ENCODE results near the gene KCTD11.

KCTD11 gene

GRCh38 chr17:7389924-7390910 is 38.3 kb downstream of the KCTD11 start:
- no peak overlapping the region for H3K4me3 ChIP-seq (ENCODE audit: low read length)
- TF ChIP-seq ZNF274 (IDR thresholded peaks at IDR 0.05; ENCODE audit: low read depth, low read length), result no peak

DNA sequence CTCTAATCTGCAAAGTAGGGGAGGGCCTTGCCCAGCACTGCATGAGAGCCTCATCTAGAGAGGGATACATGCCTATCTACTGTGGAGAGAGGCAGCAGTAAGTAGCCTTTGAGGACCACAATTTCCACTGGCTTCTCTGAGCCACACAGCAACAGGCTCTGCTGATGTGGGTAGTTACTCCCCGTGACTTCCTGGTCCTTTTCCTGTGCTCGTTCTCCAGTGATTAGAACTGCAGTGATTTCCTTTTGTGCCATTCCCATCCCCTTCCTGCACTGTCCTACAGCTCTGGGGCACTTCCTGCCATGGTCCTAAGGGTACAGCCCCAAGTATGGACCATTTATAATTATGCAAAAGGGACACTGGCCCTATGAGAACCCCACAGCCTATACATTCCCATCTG is 39.3 kb downstream of the KCTD11 start:
- no peak overlapping the region for H3K4me3 ChIP-seq (ENCODE audit: low read length)
- TF ChIP-seq ZNF274 (IDR thresholded peaks at IDR 0.05; ENCODE audit: low read depth, low read length), result no peak

DNA sequence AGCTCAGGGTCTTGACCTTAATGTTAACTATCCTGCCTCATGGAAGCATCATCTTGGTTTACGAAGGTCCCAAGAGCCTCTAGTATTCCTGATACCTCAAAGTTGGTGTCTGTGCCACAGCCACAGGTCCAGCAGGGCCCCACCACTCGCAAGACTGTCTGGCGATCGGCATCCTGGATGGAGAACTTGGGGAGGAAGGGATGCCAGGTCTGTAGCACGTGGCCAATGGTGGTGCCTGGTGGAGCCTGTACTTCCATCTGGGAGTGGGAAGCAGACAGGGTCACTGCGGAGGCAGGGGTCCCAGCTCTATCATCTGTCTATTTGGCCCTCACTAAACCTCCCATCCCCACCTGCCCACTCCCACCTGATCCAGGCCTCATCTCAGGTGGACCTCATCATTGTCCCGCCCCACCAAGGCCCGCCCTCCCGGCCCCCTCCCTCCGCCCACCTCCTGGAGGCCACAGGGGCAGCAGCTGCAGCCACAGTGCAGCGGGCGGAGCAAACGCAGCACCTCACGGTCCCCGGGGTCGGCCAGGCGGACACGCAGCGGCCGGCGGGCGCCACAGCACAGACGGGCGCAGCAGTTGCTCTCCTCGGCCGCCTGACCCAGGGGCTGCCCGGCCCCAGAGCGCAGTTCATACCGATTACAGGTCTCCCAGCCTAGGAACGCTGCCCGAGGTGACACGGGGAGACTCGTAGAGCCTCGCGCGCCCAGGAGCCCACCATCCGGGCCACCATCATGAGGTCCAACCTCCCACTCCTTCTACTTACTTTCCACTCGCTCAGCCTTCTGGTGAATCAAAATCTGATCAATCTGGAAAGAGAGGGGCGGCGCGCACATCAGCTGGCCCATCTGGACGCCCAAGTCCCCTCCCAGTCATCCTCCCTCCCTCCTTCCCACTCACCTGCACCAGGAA is 41.0 kb downstream of the KCTD11 start:
- TF ChIP-seq ZNF274 (IDR thresholded peaks at IDR 0.05; ENCODE audit: low read depth, low read length), result no peak
- peak overlapping the region; percentile 81; the same call in 1 of the 2 replicates for H3K4me3 ChIP-seq (ENCODE audit: low read length)

GRCh38 chr17:7393613-7394451 is 41.9 kb downstream of the KCTD11 start:
- TF ChIP-seq ZNF274 (IDR thresholded peaks at IDR 0.05; ENCODE audit: low read depth, low read length), result no peak
- peak overlapping the region; percentile 81 for H3K4me3 ChIP-seq (ENCODE audit: low read length)

- peak within 1 kb of the TSS; percentile 81 for H3K4me3 ChIP-seq (ENCODE audit: low read length)
- TF ChIP-seq ZNF274 (IDR thresholded peaks at IDR 0.05; ENCODE audit: low read depth, low read length), result no peak
Measured at GRCh38 chr17:7394452-7395191, 42.7 kb downstream of the KCTD11 start, which contains the start of gene PLSCR3. PLSCR3 (minus strand) TSS chr17:7394525; CDS start chr17:7394110, 415 bp downstream.

DNA sequence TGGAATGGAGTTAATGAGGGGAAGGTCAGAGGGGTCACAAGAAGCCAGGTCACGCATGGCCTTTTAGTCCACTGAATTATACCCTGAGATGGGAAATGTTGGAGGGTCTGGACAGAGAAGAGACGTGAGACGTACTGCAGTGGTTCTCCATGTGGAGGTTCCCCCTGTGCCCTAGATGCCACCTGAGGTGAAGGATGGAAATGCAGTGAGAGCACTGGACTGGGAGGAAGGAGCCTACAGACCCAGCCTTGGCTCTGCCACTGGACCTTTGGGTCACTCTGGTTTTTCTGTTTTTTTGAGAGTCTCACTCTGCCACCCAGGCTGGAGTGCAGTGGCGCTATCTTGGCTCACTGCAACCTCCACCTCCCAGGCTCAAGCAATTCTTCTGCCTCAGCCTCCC is 44.2 kb downstream of the KCTD11 start:
- no peak overlapping the region for H3K4me3 ChIP-seq (ENCODE audit: low read length)
- no peak for TF ChIP-seq ZNF274 (IDR thresholded peaks at IDR 0.05; ENCODE audit: low read depth, low read length)

GRCh38 chr17:7398612-7399011 is 46.6 kb downstream of the KCTD11 start:
- no peak for TF ChIP-seq ZNF274 (IDR thresholded peaks at IDR 0.05; ENCODE audit: low read depth, low read length)

DNA sequence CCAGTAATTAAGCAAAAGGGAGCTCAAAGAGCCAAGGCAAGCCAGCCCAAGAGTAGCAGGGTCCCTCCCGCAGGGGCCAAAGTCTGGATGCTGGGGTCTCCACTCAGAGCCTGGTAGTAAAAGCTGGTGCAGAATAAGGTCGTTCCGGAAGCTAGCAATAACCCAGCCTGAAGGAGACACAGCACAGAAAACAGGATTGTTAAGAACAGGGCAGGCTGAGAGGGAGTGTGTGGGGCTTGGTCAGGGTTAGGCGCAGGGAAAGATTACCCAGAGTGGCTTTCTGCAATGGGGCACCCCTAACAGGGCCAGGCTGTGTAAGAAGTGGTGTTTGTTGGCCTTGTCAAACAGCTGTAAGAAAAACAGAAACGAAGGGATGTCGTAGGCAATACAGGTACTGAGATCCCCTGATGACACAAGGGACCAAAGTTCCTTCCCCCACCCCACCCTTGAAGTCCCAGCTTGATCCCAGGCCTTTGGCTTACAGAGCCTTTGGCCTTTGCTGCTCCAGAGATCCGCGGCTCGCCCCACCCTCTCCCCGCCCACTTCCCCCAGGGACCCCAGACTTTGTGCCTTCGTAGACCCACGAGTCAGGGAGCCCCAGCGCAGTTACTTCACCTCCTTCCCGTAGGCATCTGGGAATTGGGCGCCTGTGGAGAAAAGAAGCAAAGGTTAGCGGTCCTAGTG is 51.2 kb downstream of the KCTD11 start:
- H3K4me3 ChIP-seq (ENCODE audit: low read length), result peak overlapping the region; percentile 78

More at GRCh38 chr17:7398612-7399011, 46.6 kb downstream of the KCTD11 start:
- no peak overlapping the region for H3K4me3 ChIP-seq (ENCODE audit: low read length)

DNA sequence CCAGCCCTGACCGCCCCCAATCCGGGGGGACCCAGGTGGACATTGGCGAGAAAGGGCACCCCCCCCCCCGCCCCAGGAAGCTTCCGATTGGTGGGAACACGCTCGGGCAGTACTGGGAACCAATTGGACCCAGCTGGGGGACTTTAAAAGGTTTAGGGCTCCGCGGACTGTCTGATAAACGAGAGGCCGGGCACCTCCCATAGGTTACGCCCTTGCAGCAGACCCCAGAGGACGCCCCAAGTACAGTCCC is 51.7 kb downstream of the KCTD11 start:
- peak overlapping the region; percentile 78 for H3K4me3 ChIP-seq (ENCODE audit: low read length)
- no peak for TF ChIP-seq ZNF274 (IDR thresholded peaks at IDR 0.05; ENCODE audit: low read depth, low read length)

More for the DNA sequence above, 51.2 kb downstream of the KCTD11 start:
- TF ChIP-seq ZNF274 (IDR thresholded peaks at IDR 0.05; ENCODE audit: low read depth, low read length), result no peak

DNA sequence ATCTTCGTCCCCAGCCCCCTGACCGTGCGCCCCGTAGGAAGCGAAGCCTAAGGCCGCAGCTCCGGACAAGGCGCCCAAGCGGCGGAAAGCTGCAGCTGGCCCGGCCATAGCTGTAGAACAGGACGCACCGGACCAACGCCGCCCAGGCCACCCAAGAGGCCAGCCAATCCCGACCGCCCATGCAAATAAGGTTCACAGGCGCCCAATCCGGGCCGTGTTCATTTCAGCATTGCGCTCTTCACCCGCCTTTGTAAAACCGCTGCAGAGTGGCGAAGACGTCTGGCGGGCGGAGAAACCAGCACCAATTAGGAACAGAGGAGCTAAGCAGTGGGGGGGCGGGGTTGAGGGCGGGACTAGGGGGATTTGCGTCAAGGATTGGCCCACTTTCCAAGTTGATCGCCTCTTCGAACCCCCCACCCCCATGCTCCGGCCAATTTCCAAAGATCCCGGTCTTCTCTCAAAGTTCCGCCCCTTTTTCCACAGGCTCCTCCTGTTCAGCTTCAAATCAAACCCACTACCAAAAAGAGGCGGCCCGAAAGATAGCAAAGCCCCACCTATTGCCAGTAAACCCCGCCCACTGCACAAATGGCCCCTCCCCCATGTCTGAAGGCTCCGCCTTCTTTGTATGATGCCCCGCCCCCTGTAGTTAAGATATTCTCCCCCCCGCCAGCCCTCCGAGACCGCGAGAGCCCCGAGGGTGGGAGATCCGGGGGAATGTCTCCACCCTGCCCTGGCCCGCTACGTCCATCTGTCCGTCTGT is 52.2 kb downstream of the KCTD11 start, which contains the start of gene TMEM256:
TMEM256 (minus strand) TSS at position 121 of the 760 bp plus-strand sequence; CDS start at position 108, 13 bp downstream.
- H3K4me3 ChIP-seq (ENCODE audit: low read length), result peak within 1 kb of the TSS; percentile 78
- TF ChIP-seq ZNF274 (IDR thresholded peaks at IDR 0.05; ENCODE audit: low read depth, low read length), result no peak
